OCI-LY7 (cell line): ENCODE data around the gene TTC23L. TPM values are rescaled to one million over a fixed set of nuclear protein-coding genes. Genes with fewer than 3 reads are reported as not detected.

Experiments used
- BruUV-seq: library from RNA; stranded (reverse); fragments of 400-500 nt; replicated peaks from 2 replicates; lab custom pipeline; 2021; lab: Mats Ljungman, UMichigan
- CTCF ChIA-PET: fragments of 300-600 bp; sonication (Branson Sonifier 250); formaldehyde crosslinking; loops from one replicate; lab custom pipeline; 2022; ENCODE audit warnings: antibody characterized with exemption; ENCODE audit not compliant: unreplicated experiment; lab: Charles Lee
- POLR2A ChIA-PET: fragments of 300-600 bp; sonication (Branson Sonifier 250); formaldehyde crosslinking; loops from one replicate; lab custom pipeline; 2022; ENCODE audit warnings: antibody characterized with exemption; lab: Charles Lee
- DNase-seq: peaks from one replicate; pipeline ENCODE4 v3.0.0-alpha.2; 2015; ENCODE audit warnings: low spot score
- H2AFZ ChIP-seq: fragments of 200-600 bp; sonication (generic), shearing (Covaris generic); 2 replicates; pipeline ENCODE4 v1.6.1; 2014; ENCODE audit warnings: mild to moderate bottlenecking, antibody characterized with exemption, low read length, moderate library complexity
- H3K27ac ChIP-seq: fragments of 200-600 bp; sonication (generic); 2 replicates; pipeline ENCODE4 v1.5.1; 2014; ENCODE audit warnings: mixed run types, low read depth, mild to moderate bottlenecking, moderate library complexity, low read length, inconsistent platforms; ENCODE audit not compliant: poor library complexity, severe bottlenecking
- H3K36me3 ChIP-seq: fragments of 200-600 bp; sonication (generic); 2 replicates; pipeline ENCODE4 v1.6.1; 2014; ENCODE audit warnings: mild to moderate bottlenecking, antibody characterized with exemption, low read length, moderate library complexity, mixed read lengths; ENCODE audit not compliant: insufficient read depth
- H3K4me1 ChIP-seq: fragments of 200-600 bp; sonication (generic); 2 replicates; pipeline ENCODE4 v1.5.1; 2014; ENCODE audit warnings: mild to moderate bottlenecking, low read length; ENCODE audit not compliant: insufficient read depth, poor library complexity, severe bottlenecking
- H3K4me2 ChIP-seq: fragments of 200-600 bp; sonication (generic); 2 replicates; pipeline ENCODE4 v1.6.1; 2014; ENCODE audit warnings: mild to moderate bottlenecking, low read length
- H3K4me3 ChIP-seq: fragments of 200-600 bp; sonication (generic); 2 replicates; pipeline ENCODE4 v1.5.1; 2014; ENCODE audit warnings: mild to moderate bottlenecking, low read depth, low read length; ENCODE audit not compliant: poor library complexity, severe bottlenecking
- H3K79me2 ChIP-seq: fragments of 200-600 bp; sonication (generic); 2 replicates; pipeline ENCODE4 v1.6.1; 2016; ENCODE audit warnings: low read depth, mild to moderate bottlenecking, low read length, moderate library complexity, mixed read lengths; ENCODE audit not compliant: insufficient read depth
- H3K9me2 ChIP-seq: fragments of 200-600 bp; sonication (generic); 2 replicates; pipeline ENCODE4 v1.6.1; 2016; ENCODE audit warnings: mild to moderate bottlenecking, low read length, mixed read lengths; ENCODE audit not compliant: insufficient read depth
- H3K9me3 ChIP-seq: fragments of 200-600 bp; sonication (generic); 2 replicates; pipeline ENCODE4 v1.6.1; 2014; ENCODE audit warnings: mild to moderate bottlenecking, mixed run types, low read length, mixed read lengths
- H4K20me1 ChIP-seq: fragments of 200-600 bp; sonication (generic); 2 replicates; pipeline ENCODE4 v1.6.1; 2014; ENCODE audit warnings: mild to moderate bottlenecking, antibody characterized with exemption, low read length, moderate library complexity, mixed read lengths; ENCODE audit not compliant: insufficient read depth
- CTCF ChIP-seq: fragments of 200-600 bp; sonication (generic); conservative IDR thresholded peaks from 2 replicates; pipeline ENCODE4 v1.5.1; 2014; ENCODE audit warnings: mild to moderate bottlenecking, antibody characterized with exemption, low read length, moderate library complexity, mixed read lengths
- EZH2phosphoT487 ChIP-seq: fragments of 200-600 bp; sonication (generic); IDR thresholded peaks from 2 replicates; pipeline ENCODE4 v1.6.1; 2018; ENCODE audit warnings: low read depth, borderline replicate concordance, mild to moderate bottlenecking, mixed run types, antibody characterized with exemption, low read length, moderate library complexity, mixed read lengths
- intact Hi-C: fragments of 100-400 bp; cut with micrococcal nuclease; formaldehyde crosslinking; loops from one replicate; pipeline ENCODE4 v1.10.0; 2022; ENCODE audit not compliant: unreplicated experiment
- total RNA-seq, 2 experiments: library from RNA; depleted of rRNA in 1 of 2; stranded (reverse); fragments of >200 nt in 1 of 2; shearing (Covaris generic) in 1 of 2; gene quantifications; 2 replicates each; pipeline ENCODE4 v1.2.3, GENCODE V29; 2014 to 2022

The TTC23L gene
- total RNA-seq, 2 experiments from 2014 or later: 0.06 to 1.4 TPM

DNA sequence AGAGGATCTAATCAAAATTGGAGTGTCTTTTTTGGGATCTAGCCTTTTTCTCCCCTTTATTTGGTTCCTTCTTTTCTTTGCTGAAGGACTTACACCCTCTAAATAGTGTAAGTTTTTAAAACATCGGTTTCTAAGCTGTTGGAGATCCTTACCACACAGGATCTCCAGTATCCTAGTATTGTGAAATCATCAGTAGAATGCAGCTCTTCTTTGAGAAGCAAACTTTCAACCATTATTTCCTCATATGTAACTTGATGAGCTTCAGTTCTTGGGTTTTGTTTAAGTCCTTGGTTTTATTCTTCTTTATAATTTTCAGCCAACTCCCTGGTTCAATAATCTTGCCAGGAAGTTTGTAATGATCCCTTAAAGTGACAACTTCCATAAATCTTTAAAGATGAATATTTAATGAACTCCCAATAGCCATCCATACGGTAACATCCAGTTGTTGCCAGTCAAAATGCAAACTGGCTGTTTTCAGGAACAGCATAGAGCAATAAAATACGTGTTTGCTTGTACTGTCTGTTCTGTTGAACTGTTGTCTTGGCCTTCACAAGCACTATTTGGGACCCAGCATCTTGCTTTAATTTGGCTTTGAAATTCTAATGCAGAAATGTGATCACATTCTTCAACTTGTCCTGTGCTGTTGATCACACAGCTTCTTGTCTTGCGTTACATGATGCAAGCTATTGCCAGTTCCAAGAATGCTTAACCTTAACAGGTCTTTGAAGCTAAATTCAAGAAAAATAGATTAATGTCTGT, 34.8 kb upstream of the TTC23L start:
- ChIA-PET POLR2A (interaction anchor here (0.8 to 0.9 kb wide), 2 partner anchors 9 to 19 kb away, joined by 3 read pairs; no protein-coding TSS in a partner anchor), CTCF (no interaction called here)
- Histone ChIP-seq H2AFZ (no peak overlapping the region), H3K9me2 (no peaks in the 10 kb centered on the region), H3K4me3 (no peak overlapping the region), H3K4me2 (no peak overlapping the region), H4K20me1 (no peaks in the 10 kb centered on the region), H3K27ac (no peak overlapping the region), H3K36me3 (no peaks in the 10 kb centered on the region), H3K79me2 (no peaks in the 10 kb centered on the region), H3K9me3 (no peaks in the 10 kb centered on the region), H3K4me1 (no peaks in the 10 kb centered on the region)
- no peak for DNase-seq
- TF ChIP-seq EZH2phosphoT487 (no peak), CTCF (no peak)
- intact Hi-C loops: no loop called here
- no TSS peak for BruUV-seq

- Histone ChIP-seq H3K79me2 (no peaks in the 10 kb centered on the region), H3K36me3 (no peaks in the 10 kb centered on the region), H3K9me2 (no peaks in the 10 kb centered on the region), H3K27ac (no peak overlapping the region), H3K4me1 (no peaks in the 10 kb centered on the region), H3K4me3 (no peak overlapping the region), H3K9me3 (no peaks in the 10 kb centered on the region), H3K4me2 (no peak overlapping the region), H4K20me1 (no peaks in the 10 kb centered on the region), H2AFZ (no peak overlapping the region)
- intact Hi-C loops: no loop called here
- DNase-seq: no peak
- no TSS peak for BruUV-seq
- POLR2A ChIA-PET: no interaction called here
- CTCF ChIA-PET: no interaction called here
- no peak for TF ChIP-seq CTCF
- TF ChIP-seq EZH2phosphoT487: no peak
Measured at GRCh38 chr5:34804913-34805312, 34.1 kb upstream of the TTC23L start.

- Histone ChIP-seq H3K9me3 (no peaks in the 10 kb centered on the region), H4K20me1 (no peaks in the 10 kb centered on the region), H3K36me3 (no peaks in the 10 kb centered on the region), H3K79me2 (no peaks in the 10 kb centered on the region), H3K4me2 (no peak overlapping the region), H3K4me1 (no peaks in the 10 kb centered on the region), H3K4me3 (no peak overlapping the region), H3K27ac (no peak overlapping the region), H2AFZ (no peak overlapping the region), H3K9me2 (no peaks in the 10 kb centered on the region)
- no TSS peak for BruUV-seq
- TF ChIP-seq CTCF: no peak
- no peak for TF ChIP-seq EZH2phosphoT487
- POLR2A ChIA-PET: no interaction called here
- intact Hi-C loops: no loop called here
- no peak for DNase-seq
- CTCF ChIA-PET: interaction anchor here (1.2 kb wide), 1 partner anchor 32 kb away, joined by 4 read pairs; the partner anchor contains the start of gene TTC23L
Measured at GRCh38 chr5:34806532-34806931, 32.4 kb upstream of the TTC23L start.
